Muscle of back (tissue), 11 donors: ENCODE data around the gene MAPKAPK5. TPM values are rescaled to one million over a fixed set of nuclear protein-coding genes. Genes with fewer than 3 reads are reported as not detected.
"Not testable (repeated sequence)": the region's sequence is repeated elsewhere in the genome, so short reads cannot be mapped to it uniquely, and the experiment has no call there.

Experiments
- DNase-seq, 3 donors: peaks; one replicate each; pipeline versions ENCODE4 v3.0.0 to v3.0.0-alpha.2; 2013
- polyA plus RNA-seq, 10 donors: library from polyadenylated mRNA; unstranded; fragments of 120-200 nt; gene quantifications; one replicate each; pipeline ENCODE4 v1.2.1, GENCODE V29; 2013; ENCODE audit not compliant: insufficient read length in 10 of 10

MAPKAPK5 gene
- polyA plus RNA-seq, 10 donors = 27.5 to 38.3 (median 31.5) TPM

DNA sequence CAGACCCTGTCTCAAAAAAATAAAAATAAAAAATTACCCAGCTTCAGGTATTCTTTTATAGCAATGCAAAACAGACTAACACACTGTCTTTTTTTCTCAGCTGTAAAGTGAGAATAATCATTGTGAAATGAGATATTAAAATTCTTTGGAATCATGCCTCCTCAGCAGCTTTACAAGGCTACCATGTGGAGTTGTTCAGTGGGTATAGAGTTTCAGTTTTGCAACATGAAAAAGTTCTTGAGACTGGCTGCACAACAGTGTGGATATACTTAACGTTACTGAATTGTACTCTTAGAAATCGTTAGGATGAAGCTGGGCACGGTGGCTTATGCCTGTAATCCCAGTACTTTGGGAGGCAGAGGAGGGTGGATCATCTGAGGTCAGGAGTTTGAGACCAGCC is 15.7 kb upstream of the MAPKAPK5 start:
- no peak for DNase-seq

DNA sequence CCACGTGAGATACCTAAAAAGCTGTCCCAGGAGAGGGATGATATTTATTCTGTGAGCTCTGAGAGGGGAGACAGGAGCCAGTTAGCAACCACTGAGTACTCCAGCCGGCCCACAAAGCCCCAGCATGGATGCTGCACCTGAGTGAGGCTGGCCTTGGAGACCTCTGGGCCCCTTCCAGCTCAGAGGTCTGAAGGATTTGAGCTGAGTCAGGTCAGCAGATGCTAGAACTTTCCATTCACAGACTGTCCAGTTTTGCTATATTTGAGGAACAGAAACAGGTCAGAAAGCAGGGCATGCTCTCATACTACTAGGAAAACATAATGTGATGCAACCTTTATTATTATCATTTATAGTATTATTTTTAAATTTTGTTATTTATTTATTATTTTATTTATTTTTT is 15.0 kb upstream of the MAPKAPK5 start:
- no peak for DNase-seq

DNA sequence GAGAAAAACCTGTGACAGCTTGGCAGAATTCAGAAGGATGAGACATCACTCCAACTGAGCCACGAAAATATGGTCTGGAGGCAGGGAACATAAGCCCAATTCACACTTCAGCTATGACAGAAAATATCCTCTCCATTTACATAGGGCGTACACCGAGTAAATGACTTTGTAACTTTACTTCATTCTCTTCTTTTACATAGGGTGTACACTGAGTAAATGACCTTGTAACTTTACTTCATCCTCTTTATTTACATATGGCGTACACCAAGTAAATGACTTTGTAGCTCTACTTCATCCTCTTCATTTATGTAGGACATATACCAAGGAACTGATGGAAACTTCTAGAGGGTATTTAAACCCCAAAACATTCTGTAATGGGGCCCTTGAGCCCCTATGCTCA is 14.1 kb upstream of the MAPKAPK5 start:
- DNase-seq = no peak

DNA sequence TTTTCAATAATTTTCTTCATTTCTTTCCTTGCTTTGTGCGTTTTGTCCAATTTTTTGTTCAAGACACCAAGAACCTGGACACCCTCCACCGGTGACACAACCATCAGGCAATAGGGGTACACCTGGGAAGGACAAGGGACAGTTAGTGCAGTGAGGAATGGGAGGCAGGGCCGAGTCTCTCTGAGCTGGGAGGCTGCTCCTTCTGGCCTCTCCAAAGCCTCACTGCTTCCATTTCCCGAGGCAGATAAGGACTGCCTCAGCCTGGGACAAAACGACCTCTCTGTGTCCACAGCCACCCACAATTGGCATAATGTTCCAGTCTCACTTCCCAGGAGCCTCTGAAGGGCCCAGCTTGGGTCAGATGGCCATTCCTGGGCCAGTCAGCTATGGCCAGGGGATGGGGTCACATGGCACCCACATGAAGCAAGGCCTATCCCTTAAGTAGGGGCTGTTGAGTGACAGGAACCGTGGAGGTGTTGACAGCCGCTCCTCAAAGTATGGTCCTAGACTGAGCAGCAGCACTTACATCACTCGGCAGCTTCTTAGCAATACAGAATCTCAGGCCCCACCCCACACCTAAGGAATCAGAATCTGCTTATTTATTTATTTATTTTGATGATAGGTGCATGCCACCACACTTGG is 13.6 kb upstream of the MAPKAPK5 start:
- no peak for DNase-seq

DNA sequence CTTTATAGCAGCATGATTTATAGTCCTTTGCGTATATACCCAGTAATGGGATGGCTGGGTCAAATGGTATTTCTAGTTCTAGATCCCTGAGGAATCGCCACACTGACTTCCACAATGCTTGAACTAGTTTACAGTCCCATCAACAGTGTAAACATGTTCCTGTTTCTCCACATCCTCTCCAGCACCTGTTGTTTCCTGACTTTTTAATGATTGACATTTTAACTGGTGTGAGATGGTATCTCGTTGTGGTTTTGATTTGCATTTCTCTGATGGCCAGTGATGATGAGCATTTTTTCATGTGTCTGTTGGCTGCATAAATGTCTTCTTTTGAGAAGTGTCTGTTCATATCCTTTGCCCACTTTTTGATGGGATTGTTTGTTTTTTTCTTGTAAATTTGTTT is 12.4 kb upstream of the MAPKAPK5 start:
- not testable (repeated sequence) for DNase-seq

DNA sequence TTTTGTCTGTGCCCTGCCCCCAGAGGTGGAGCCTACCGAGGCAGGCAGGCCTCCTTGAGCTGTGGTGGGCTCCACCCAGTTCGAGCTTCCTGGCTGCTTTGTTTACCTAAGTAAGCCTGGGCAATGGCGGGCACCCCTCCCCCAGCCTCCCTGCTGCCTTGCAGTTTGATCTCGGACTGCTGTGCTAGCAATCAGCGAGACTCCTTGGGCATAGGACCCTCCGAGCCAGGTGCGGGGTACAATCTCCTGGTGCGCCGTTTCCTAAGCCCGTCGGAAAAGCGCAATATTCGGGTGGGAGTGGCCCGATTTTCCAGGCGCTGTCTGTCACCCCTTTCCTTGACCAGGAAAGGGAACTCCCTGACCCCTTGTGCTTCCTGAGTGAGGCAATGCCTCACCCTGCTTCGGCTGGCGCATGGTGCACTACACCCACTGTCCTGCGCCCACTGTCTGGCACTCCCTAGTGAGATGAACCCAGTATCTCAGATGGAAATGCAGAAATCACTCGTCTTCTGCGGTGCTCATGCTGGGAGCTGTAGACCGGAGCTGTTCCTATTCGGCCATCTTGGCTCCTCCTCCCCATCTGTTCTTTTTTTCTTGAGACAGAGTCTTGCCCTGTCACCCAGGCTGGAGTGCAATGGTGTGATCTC is 7.2 kb upstream of the MAPKAPK5 start:
- DNase-seq = not testable (repeated sequence)

DNA sequence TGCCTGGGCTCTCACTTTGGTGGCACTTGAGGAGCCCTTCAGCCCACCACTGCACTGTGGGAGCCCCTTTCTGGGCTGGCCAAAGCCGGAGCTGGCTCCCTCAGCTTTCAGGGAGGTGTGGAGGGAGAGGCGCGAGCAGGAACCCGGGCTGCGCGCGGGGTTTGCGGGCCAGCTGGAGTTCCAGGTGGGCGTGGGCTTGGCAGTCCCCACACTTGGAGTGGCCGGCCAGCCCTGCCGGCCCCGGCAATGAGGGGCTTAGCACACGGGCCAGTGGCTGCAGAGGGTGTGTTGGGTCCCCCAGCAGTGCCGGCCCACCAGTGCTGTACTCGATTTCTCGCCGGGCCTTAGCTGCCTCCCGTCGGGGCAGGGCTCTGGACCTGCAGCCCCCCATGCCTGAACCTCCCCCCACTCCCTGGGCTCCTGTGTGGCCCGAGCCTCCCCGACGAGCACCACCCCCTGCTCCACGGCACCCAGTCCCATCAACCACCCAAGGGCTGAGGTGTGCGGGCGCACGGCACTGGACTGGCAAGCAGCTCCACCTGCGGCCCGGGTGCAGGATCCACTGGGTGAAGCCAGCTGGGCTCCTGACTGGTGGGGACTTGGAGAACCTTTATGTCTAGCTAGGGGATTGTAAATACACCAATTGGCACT is 6.4 kb upstream of the MAPKAPK5 start:
- DNase-seq = not testable (repeated sequence)

DNA sequence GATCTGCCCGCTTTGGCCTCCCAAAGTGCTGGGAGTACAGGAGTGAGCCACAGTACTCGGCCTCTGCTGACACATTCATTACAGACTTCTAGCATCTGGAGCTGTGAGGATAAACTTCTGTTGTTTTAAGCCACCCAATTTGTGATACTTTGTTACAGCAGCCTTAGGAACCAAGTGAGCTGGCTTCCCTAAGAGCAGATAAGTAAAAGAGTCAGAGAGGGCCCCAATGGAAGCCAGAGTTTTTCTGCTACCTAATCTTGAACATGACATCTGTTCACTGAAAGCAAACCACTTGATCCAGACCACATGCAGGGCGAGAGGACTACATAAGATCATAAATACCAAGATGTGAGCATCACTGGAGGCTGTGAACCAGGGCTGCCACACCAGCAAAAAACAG is 3.7 kb upstream of the MAPKAPK5 start:
- DNase-seq = no peak

DNA sequence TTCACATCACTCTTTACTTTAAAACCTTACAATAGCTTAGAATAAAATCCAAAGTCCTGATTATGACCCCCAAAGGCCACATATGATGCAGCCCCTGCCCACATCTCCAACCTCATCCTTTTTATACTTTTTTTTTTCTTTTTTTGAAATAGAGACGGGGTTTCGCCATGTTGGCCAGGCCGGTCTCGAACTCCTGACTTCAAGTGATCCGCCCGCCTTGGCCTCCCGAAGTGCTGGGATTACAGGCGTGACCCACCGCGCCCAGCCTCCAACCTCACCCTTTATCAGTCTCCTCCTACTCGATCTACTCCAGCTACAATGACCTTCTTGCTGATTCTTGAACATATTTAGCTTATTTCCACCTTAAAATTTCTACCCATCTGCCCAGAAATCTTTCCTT is 1.2 kb upstream of the MAPKAPK5 start:
- DNase-seq = no peak

DNA sequence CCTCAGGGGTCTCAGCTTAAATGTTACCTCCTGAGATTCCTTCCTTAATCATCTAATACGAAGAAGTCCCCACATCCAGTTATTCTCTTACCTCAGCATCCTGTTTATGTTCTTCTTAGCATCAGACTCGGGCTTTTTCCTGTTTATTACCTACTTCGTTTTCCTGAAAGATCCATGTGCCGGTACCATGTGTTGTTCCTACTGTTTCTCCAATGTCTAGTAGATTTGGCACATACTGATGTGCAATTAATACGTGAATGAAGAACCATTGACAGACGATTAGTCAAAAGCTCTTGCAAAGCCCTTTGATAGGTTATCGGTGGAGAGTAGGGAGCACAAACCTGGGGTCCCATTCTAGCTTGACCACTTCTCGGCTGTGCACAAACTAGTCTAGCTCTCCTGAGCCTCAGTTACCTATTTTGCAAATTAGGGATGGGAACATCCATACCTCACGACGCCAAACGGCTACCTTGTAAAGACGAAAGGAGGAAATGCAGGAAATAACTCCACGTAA is 735 bp upstream of the MAPKAPK5 start:
- DNase-seq = peak in 1 of 3 donors; percentile 4

DNA sequence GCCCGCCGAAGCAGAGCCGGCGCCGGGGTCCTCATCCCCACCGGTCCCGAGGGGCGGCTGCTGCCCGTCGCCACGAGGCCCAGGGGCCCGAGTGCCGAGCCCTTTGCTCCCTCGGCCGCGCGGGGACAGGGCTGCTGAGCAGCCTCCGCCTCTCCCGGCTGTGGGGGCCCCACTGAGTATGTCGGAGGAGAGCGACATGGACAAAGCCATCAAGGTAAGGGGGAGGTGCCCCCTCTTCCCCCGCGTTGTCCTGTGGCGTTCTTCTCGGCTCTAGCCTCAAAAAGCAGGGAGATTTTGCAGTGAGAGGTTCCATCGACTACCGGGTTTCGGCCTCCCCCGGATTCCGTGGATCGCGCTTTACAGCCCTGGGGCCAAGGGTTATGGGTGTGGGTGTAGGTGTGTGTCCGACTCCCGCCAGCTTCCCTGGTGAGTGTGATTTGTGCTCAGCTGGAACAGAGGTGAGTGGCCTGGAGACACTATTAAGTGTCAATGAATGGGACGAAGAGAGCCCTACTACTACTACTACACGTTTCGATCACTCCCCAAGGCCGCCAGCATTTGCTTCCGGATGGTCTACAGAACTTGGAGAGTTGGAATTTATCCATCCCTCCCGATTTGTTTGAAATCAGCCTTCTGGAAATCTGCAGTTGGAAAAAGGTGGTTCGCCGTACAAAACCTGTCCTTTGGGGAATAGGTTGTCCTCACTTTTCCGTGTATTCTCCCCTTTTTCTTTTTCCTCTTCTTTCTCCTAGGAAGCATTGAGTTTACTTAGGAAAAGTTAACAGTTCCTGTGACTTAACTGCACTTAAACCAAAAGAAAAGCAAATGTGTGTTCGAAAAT is 748 bp downstream of the MAPKAPK5 start:
- DNase-seq = peak in 1 of 3 donors; percentile 36

DNA sequence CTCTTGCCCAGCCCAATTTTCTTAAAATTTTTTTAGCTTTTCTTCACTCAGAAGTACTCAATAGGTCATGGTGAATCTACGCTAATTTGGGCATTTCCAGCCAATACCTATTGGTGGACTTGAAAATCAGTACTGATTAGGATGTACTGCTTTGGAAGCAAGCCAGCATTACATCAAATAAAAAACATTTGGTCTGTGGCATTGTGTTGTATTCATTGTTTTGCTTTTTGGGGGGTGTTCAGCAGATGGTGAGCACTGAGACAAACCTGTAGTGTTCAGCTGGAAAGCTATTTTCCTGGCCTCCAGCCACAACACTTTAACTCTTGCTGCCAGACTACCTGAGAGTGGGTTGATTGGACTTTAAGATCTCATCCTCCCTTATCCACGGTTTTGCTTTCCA is 4.0 kb downstream of the MAPKAPK5 start:
- no peak for DNase-seq

DNA sequence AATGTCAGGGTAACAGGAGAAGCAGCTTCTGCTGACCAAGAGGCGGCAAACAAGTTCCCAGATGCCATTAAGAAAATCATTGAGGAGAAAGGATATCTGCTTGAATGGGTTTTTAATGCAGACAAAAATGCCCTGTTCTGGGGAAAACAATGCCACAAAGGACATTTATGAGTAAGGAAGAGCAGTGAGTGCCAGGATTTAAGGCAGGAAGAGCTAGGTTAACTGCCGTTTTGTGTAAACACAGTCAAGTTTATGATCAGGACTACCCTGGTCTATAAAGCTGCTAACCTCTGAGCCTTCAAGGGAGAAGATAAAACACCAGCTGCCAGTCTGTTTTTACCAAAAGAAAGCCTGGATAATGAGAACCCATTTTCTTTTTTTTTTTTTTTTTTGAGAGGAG is 8.5 kb downstream of the MAPKAPK5 start:
- DNase-seq = no peak

DNA sequence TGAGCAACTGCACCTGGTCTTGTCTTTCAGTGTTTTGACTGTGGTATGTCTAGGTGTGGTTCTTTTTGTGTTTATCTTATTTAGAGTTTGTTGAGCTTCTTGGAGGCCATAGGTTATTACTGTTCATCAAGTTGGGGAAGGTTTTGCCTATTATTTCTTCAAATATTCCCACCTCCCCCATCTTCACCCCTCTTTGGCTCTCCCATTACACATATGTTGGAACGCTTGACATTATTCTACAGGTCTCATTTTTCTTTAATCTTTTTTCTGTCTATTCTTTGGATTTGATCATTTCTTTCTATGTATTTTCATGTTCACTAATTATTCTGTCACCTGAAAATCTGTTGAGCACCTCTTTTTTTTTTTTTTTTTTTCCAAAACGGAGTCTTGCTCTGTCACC is 16.2 kb downstream of the MAPKAPK5 start:
- no peak for DNase-seq

DNA sequence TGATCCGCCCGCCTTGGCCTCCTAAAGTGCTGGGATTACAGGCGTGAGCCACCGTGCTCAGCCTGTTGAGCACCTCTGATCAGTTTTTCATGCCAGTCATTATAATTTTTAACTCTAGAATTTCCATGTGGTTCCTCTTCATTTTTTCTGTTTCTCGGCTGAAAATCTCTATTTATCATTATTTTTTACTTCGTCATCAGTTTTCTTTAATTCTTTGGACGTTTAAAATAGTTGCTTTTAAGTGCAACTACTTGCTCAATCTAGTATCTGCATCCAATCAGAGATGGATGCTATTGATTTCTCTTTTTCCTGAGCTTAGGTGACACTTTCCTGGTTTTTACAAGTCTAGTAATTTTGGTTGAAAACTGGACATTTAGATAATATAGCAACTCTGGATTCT is 16.8 kb downstream of the MAPKAPK5 start:
- DNase-seq = no peak

DNA sequence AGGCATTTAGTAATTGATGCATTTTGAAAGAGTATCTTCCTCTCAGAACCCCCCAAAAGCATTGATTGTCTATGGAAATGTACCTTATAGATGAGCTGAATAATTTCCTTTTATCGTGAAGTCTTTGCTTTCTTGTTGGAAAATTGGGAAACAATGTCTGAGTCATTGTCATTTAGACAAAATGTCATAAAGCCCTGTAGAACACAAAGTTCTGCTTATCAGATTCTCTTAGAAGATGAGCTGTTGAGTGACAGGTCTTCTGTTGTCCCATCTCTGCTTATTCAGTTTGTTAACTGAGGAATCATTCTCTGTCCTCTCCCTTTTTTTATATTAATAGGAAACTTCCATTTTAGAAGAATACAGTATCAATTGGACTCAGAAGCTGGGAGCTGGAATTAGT is 22.9 kb downstream of the MAPKAPK5 start:
- DNase-seq = no peak

DNA sequence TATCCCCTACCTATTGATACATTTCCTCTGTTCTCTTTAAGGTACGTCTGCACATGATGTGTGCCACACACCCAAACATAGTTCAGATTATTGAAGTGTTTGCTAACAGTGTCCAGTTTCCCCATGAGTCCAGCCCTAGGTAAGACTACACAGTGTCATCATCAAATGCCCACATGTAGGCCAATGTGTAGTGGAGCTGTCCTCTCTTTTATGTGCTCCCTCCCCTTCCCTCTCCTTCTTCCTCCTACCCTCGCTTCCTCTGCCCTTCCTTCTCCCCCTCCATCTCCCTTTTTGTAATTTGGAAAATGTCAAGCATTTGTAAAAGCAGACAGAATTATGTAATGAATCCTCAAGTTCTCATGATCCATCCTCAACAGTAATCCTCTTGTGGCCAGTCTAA is 25.5 kb downstream of the MAPKAPK5 start:
- DNase-seq = no peak

DNA sequence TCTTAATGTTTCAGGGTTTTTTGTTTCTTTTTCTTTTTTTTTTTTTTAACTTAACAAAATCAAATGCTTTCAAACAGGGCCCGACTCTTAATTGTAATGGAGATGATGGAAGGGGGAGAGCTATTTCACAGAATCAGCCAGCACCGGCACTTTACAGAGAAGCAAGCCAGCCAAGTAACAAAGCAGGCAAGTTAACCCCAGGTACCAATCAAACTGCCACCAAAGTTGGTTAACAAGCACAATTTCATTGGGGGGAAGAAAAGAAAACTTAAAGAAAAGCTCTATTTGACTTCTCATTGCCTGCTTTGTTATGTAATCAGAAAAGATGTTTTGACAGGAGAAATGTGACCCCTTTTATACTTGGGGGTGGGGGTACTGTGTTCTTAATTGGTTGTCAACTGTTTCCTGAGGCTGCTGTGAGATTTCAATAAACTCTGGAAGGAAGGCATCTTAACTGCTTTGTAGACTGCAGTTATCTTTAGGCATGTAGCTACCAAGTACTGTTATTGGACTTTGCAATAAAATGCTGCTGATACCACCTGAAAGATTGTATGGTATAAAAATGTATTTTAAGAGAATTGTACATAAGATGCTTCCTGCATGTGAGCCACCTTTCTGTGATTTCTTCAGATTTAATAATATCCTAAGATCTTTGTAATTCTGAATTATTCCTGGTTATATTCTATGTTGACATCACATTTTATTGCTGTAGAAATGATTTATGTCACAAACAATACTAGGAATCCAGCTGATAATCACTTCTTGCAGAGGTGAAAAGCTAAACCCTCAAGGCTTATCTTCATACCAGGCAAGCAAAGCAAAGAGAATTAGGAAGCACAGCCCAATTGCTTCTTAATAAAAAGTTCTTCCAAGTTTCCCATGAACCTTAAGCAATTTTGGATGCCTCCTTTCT is 26.9 kb downstream of the MAPKAPK5 start:
- no peak for DNase-seq

DNA sequence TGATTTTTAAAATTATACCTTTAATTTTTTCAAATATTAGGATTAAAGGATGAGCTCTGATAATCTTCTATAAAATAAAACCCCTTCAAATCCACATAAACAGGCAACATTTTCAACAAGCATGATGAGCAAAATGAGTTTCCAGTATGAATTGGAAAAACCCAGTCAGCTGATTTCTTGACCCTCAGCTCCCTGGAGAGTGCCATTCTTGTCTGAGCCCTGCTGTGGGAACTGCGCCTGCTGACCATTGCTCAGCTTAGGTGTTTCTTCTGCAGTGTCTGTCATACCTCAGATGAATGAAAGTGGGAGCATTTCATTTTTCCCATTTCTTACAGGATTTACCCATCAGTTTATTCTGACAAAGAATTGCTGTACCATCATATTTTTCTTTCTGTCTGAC is 27.6 kb downstream of the MAPKAPK5 start:
- DNase-seq = no peak

DNA sequence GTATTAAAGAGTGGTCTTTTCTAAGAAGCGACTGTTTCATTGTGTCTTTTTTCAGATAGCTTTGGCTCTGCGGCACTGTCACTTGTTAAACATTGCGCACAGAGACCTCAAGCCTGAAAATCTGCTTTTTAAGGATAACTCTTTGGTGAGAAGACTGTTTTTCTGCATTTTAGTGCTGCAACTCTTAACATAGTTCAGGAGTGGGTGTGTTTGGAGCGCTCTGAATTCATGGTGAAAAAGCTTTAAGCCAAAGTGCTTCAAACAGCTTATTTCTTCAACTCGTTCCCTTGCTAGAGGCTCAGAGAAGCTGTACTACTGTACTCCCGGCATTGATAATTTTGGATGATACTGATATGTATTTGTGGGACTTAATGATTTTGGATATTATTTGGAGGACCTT is 28.2 kb downstream of the MAPKAPK5 start:
- DNase-seq = no peak

DNA sequence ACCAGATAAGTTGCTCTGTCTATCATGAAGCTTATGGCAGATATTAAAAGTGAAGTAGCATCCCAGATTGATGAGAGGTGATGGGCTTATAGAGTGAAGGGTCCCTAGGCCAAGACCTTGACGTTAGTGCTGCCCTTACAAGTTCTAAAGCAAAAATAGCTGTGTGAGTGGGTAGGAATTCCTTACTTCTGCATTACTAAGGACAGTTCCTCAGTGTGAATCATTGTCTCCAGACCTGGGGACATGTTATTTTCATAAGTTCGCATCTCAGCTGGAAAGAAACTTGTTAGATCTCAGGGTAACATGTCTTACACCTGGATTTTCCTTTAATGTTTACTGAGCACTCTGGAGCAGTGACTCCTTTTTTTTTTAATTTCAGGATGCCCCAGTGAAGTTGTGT is 28.7 kb downstream of the MAPKAPK5 start:
- no peak for DNase-seq
